PFSK-1 (cell line): ENCODE data around the gene TCF4.

Experiments used
- FOXP2 ChIP-seq: optimal IDR thresholded peaks from 2 replicates; pipeline ENCODE3; 2011; ENCODE audit warnings: borderline replicate concordance, control low read depth, inconsistent platforms; ENCODE audit not compliant: insufficient read depth; ENCODE audit errors: extremely low read length, extremely low read depth
- POLR2AphosphoS5 ChIP-seq: IDR thresholded peaks from 2 replicates; pipeline ENCODE4 v1.6.1; 2012; ENCODE audit warnings: low read depth, mild to moderate bottlenecking, control low read depth, low read length, moderate library complexity
- SIN3A ChIP-seq: IDR thresholded peaks from 2 replicates; pipeline ENCODE4 v1.6.1; 2012; ENCODE audit warnings: mild to moderate bottlenecking, low read length, moderate library complexity, borderline replicate concordance; ENCODE audit not compliant: insufficient read depth
- TAF1 ChIP-seq: IDR thresholded peaks from 2 replicates; pipeline ENCODE4 v1.6.1; 2012; ENCODE audit warnings: low read length, control low read depth, borderline replicate concordance; ENCODE audit not compliant: insufficient read depth
- TF ChIP-seq, protein P1 (sequence below), 2 experiments: IDR thresholded peaks; 2 replicates each; pipeline versions ENCODE4 v1.6.1 to v1.8.0; 2011 to 2012; ENCODE audit warnings: low read depth in 2 of 2, low read length in 2 of 2, control low read depth in 1 of 2, inconsistent platforms in 1 of 2, mild to moderate bottlenecking in 1 of 2, moderate library complexity in 1 of 2; ENCODE audit not compliant: insufficient read depth in 1 of 2

The TCF4 gene

DNA sequence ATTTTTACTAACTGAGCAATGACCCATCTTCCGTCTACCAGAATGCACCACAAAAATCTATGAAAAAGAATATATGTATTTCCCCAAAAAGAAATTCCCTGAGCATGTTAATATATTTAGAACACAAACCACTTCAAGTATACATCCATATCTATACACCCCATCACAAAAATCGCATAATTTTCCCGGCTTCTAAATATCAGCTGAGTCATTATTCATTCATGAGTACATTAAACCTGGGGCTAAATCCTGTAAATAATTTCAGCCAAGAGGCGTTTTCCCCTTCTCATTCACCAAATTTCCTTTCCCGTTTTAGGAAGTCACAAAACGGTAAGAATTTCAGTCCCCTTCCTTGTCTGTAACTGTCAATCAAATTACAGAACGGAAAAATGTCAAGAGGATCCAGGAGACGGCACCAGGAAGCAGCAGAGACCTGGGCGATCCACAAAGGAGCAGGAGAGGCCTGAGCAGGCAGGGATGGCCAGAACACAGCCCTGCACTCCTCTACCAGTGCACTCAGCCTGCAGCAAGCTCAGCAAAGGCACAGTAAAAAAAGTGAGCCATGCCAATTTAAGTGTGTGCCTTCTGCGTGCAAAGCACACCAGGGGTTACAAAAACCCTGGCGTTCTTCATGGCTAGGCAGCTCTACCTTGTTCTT is 300.7 kb downstream of the TCF4 start:
- no peak for TF ChIP-seq SIN3A
- peak; percentile 10 for TF ChIP-seq FOXP2

- TF ChIP-seq POLR2AphosphoS5 (no peak), FOXP2 (no peak), TAF1 (no peak), SIN3A (no peak)
- TF ChIP-seq, protein P1, sequence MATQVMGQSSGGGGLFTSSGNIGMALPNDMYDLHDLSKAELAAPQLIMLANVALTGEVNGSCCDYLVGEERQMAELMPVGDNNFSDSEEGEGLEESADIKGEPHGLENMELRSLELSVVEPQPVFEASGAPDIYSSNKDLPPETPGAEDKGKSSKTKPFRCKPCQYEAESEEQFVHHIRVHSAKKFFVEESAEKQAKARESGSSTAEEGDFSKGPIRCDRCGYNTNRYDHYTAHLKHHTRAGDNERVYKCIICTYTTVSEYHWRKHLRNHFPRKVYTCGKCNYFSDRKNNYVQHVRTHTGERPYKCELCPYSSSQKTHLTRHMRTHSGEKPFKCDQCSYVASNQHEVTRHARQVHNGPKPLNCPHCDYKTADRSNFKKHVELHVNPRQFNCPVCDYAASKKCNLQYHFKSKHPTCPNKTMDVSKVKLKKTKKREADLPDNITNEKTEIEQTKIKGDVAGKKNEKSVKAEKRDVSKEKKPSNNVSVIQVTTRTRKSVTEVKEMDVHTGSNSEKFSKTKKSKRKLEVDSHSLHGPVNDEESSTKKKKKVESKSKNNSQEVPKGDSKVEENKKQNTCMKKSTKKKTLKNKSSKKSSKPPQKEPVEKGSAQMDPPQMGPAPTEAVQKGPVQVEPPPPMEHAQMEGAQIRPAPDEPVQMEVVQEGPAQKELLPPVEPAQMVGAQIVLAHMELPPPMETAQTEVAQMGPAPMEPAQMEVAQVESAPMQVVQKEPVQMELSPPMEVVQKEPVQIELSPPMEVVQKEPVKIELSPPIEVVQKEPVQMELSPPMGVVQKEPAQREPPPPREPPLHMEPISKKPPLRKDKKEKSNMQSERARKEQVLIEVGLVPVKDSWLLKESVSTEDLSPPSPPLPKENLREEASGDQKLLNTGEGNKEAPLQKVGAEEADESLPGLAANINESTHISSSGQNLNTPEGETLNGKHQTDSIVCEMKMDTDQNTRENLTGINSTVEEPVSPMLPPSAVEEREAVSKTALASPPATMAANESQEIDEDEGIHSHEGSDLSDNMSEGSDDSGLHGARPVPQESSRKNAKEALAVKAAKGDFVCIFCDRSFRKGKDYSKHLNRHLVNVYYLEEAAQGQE (IDR thresholded peaks at IDR 0.05; ENCODE audit: insufficient read depth in 1 of 2, low read depth in 2 of 2, low read length in 2 of 2) = no peak
These were observed 301.7 kb downstream of the TCF4 start for GRCh38 chr18:55286257-55286825.

- TF ChIP-seq FOXP2 = no peak
- no peak for TF ChIP-seq POLR2AphosphoS5
- TF ChIP-seq TAF1 = no peak
- TF ChIP-seq, protein P1 (IDR thresholded peaks at IDR 0.05; ENCODE audit: insufficient read depth in 1 of 2, low read depth in 2 of 2, low read length in 2 of 2) = no peak
- no peak for TF ChIP-seq SIN3A
These were observed 303.4 kb downstream of the TCF4 start for GRCh38 chr18:55284614-55285013.

DNA sequence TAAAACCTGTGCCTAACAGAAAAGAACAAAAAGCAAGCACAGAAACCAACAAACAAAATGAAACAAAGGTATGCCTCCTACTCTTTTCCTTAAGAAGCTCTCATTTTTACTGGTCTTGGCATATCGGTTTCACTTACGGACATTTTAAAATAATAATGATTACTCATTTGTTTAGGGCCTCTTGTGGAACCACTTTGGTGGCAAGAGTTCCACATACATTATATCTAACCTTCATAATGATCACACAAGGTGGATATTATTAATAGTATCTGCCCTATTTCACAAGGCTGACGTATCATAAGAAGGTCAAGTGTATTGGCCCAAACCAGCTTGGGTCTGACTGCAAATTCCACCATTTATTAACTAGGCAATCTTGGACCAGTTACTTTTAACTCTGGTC is 304.7 kb downstream of the TCF4 start:
- no peak for TF ChIP-seq FOXP2
- TF ChIP-seq, protein P1 (IDR thresholded peaks at IDR 0.05; ENCODE audit: insufficient read depth in 1 of 2, low read depth in 2 of 2, low read length in 2 of 2) = no peak

- no peak for TF ChIP-seq TAF1
- TF ChIP-seq POLR2AphosphoS5 = no peak
- no peak for TF ChIP-seq SIN3A
- no peak for TF ChIP-seq FOXP2
- TF ChIP-seq, protein P1 (IDR thresholded peaks at IDR 0.05; ENCODE audit: insufficient read depth in 1 of 2, low read depth in 2 of 2, low read length in 2 of 2) = no peak
These were observed 307.5 kb downstream of the TCF4 start for GRCh38 chr18:55280503-55280902.
